ENCODE data around the gene SAMM50.

The SAMM50 gene

GRCh38 chr22:44032126-44032730, 77.0 kb downstream of the SAMM50 start:
- Histone ChIP-seq H3K4me2 (ENCODE audit: low read length) (no peak overlapping the region), H3K79me2 (ENCODE audit: control insufficient read depth, low read length) (no peaks in the 10 kb centered on the region), H3K36me3 (ENCODE audit: control insufficient read depth, low read length) (no peaks in the 10 kb centered on the region), H3K4me3 (ENCODE audit: low read length) (no peak overlapping the region), H3K27me3 (ENCODE audit: control insufficient read depth, low read length) (peaks cover 2% of the 10 kb centered on the region; the same call in 1 of the 2 replicates), H3K4me1 (ENCODE audit: control insufficient read depth, low read length) (peaks cover 26% of the 10 kb centered on the region), H3F3A (ENCODE audit: control insufficient read depth, insufficient read depth) (no peaks in the 10 kb centered on the region), H3K27ac (ENCODE audit: low read depth, low read length) (no peak overlapping the region), H4K20me1 (ENCODE audit: control insufficient read depth, insufficient read depth, low read depth, low read length) (no peaks in the 10 kb centered on the region), H3K9me2 (replicated peaks; ENCODE audit: control insufficient read depth, low read length) (no peaks in the 10 kb centered on the region), H3K9me3 (ENCODE audit: control insufficient read depth, insufficient read depth, low read length) (no peaks in the 10 kb centered on the region)
- TF ChIP-seq, protein P1, sequence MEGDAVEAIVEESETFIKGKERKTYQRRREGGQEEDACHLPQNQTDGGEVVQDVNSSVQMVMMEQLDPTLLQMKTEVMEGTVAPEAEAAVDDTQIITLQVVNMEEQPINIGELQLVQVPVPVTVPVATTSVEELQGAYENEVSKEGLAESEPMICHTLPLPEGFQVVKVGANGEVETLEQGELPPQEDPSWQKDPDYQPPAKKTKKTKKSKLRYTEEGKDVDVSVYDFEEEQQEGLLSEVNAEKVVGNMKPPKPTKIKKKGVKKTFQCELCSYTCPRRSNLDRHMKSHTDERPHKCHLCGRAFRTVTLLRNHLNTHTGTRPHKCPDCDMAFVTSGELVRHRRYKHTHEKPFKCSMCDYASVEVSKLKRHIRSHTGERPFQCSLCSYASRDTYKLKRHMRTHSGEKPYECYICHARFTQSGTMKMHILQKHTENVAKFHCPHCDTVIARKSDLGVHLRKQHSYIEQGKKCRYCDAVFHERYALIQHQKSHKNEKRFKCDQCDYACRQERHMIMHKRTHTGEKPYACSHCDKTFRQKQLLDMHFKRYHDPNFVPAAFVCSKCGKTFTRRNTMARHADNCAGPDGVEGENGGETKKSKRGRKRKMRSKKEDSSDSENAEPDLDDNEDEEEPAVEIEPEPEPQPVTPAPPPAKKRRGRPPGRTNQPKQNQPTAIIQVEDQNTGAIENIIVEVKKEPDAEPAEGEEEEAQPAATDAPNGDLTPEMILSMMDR (IDR thresholded peaks at IDR 0.05; ENCODE audit: low read depth, low read length, poor library complexity, severe bottlenecking) = no peak
- TF ChIP-seq EZH2phosphoT487 (IDR thresholded peaks at IDR 0.05; ENCODE audit: borderline replicate concordance, low read length) = no peak

DNA sequence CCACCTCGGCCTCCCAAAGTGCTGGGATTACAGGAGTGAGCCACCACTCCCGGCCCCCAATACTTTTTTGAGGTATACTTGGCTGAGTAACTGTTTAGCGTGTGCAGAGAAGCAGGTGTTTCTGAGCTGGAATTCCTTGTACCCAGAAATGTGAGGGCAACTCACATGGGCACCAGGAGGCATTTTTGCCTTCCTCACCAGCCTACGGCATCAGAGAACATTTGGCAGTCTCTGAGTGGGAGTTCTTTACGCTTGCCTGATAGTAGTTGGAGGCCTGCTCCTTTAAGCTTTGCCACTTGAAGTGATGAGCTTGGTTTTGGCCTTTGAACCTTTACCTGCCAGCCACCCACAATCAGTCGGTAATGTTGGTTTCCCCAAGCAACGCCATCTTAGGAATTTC, 78.0 kb downstream of the SAMM50 start:
- H4K20me1 ChIP-seq (ENCODE audit: control insufficient read depth, insufficient read depth, low read depth, low read length) = no peaks in the 10 kb centered on the region
- no peaks in the 10 kb centered on the region for H3K27me3 ChIP-seq (ENCODE audit: control insufficient read depth, low read length)
- no peaks in the 10 kb centered on the region for H3F3A ChIP-seq (ENCODE audit: control insufficient read depth, insufficient read depth)
- no peaks in the 10 kb centered on the region for H3K79me2 ChIP-seq (ENCODE audit: control insufficient read depth, low read length)
- no peaks in the 10 kb centered on the region for H3K9me2 ChIP-seq (replicated peaks; ENCODE audit: control insufficient read depth, low read length)
- no peaks in the 10 kb centered on the region for H3K9me3 ChIP-seq (ENCODE audit: control insufficient read depth, insufficient read depth, low read length)
- peaks cover 17% of the 10 kb centered on the region for H3K4me1 ChIP-seq (ENCODE audit: control insufficient read depth, low read length)
- no peak overlapping the region for H3K27ac ChIP-seq (ENCODE audit: low read depth, low read length)
- TF ChIP-seq, protein P1 (IDR thresholded peaks at IDR 0.05; ENCODE audit: low read depth, low read length, poor library complexity, severe bottlenecking) = no peak
- TF ChIP-seq EZH2phosphoT487 (IDR thresholded peaks at IDR 0.05; ENCODE audit: borderline replicate concordance, low read length) = no peak
- no peak overlapping the region for H3K4me2 ChIP-seq (ENCODE audit: low read length)
- no peak overlapping the region for H3K4me3 ChIP-seq (ENCODE audit: low read length)
- no peaks in the 10 kb centered on the region for H3K36me3 ChIP-seq (ENCODE audit: control insufficient read depth, low read length)

DNA sequence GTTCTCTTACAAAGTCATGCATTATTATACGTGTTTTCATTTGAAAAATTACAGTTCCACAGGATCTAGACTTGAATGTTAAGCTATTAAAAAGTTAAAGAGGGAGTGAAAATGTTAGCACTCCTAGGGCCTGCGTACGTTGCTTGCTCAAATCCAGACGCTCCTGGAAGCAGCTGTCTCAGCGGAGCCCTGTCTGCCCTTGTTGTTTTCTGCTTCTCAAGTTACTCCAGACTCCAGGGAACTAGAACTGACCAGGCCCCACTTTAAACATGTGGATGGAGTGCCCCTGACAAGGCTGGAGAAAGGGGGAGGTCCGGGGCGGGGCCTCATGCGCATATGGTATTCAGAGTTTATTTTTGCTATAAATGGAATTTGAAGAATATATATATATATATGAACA, 78.5 kb downstream of the SAMM50 start:
- no peak for TF ChIP-seq EZH2phosphoT487 (IDR thresholded peaks at IDR 0.05; ENCODE audit: borderline replicate concordance, low read length)
- TF ChIP-seq, protein P1 (IDR thresholded peaks at IDR 0.05; ENCODE audit: low read depth, low read length, poor library complexity, severe bottlenecking) = no peak
- Histone ChIP-seq H4K20me1 (ENCODE audit: control insufficient read depth, insufficient read depth, low read depth, low read length) (no peaks in the 10 kb centered on the region), H3F3A (ENCODE audit: control insufficient read depth, insufficient read depth) (no peaks in the 10 kb centered on the region), H3K9me3 (ENCODE audit: control insufficient read depth, insufficient read depth, low read length) (no peaks in the 10 kb centered on the region), H3K4me3 (ENCODE audit: low read length) (no peak overlapping the region), H3K27ac (ENCODE audit: low read depth, low read length) (no peak overlapping the region), H3K36me3 (ENCODE audit: control insufficient read depth, low read length) (no peaks in the 10 kb centered on the region), H3K4me2 (ENCODE audit: low read length) (no peak overlapping the region), H3K9me2 (replicated peaks; ENCODE audit: control insufficient read depth, low read length) (no peaks in the 10 kb centered on the region), H3K27me3 (ENCODE audit: control insufficient read depth, low read length) (no peaks in the 10 kb centered on the region), H3K4me1 (ENCODE audit: control insufficient read depth, low read length) (peaks cover 15% of the 10 kb centered on the region), H3K79me2 (ENCODE audit: control insufficient read depth, low read length) (no peaks in the 10 kb centered on the region)
